WERI-Rb-1 (cell line): ENCODE measurements around the gene DHX36.

Source experiments
- DNase-seq: peaks from one replicate; pipeline ENCODE4 v3.0.0-alpha.2; 2020
- H3K27ac ChIP-seq: fragments of 250-450 bp; sonication (Bioruptor Pico); 2 replicates; pipeline ENCODE4 v1.5.1; 2020; ENCODE audit warnings: mild to moderate bottlenecking, moderate library complexity
- H3K27me3 ChIP-seq: fragments of 250-450 bp; sonication (Bioruptor Pico); 2 replicates; pipeline ENCODE4 v1.5.1; 2021; ENCODE audit warnings: mild to moderate bottlenecking, low read depth, moderate library complexity; ENCODE audit not compliant: insufficient read depth, severe bottlenecking
- H3K36me3 ChIP-seq: fragments of 250-450 bp; sonication (Bioruptor Pico); 2 replicates; pipeline ENCODE4 v1.5.1; 2020; ENCODE audit warnings: mild to moderate bottlenecking, moderate library complexity
- H3K4me3 ChIP-seq: 2 replicates; pipeline ENCODE4 v1.5.1; 2011; ENCODE audit warnings: low read depth, mild to moderate bottlenecking, control low read depth, low read length
- H3K9me3 ChIP-seq: fragments of 250-450 bp; sonication (Bioruptor Pico); 2 replicates; pipeline ENCODE4 v1.5.1; 2021; ENCODE audit warnings: mild to moderate bottlenecking, moderate library complexity; ENCODE audit not compliant: severe bottlenecking
- CTCF ChIP-seq: IDR thresholded peaks from 2 replicates; pipeline ENCODE4 v1.5.1; 2011; ENCODE audit warnings: low read depth, mild to moderate bottlenecking, control low read depth, inconsistent platforms, low read length

Gene DHX36

GRCh38 chr3:154275965-154276364 lies 48.3 kb downstream of the DHX36 start:
- Histone ChIP-seq H3K27me3 (no peaks in the 10 kb centered on the region), H3K36me3 (peaks cover 66% of the 10 kb centered on the region), H3K27ac (no peak overlapping the region), H3K9me3 (no peaks in the 10 kb centered on the region), H3K4me3 (no peak overlapping the region)
- no peak for TF ChIP-seq CTCF
- no peak for DNase-seq

- TF ChIP-seq CTCF, result no peak
- Histone ChIP-seq H3K27ac (no peak overlapping the region), H3K27me3 (no peaks in the 10 kb centered on the region), H3K4me3 (no peak overlapping the region), H3K36me3 (peaks cover 63% of the 10 kb centered on the region), H3K9me3 (no peaks in the 10 kb centered on the region)
- no peak for DNase-seq
Measured at GRCh38 chr3:154275292-154275691, 49.0 kb downstream of the DHX36 start.

DNA sequence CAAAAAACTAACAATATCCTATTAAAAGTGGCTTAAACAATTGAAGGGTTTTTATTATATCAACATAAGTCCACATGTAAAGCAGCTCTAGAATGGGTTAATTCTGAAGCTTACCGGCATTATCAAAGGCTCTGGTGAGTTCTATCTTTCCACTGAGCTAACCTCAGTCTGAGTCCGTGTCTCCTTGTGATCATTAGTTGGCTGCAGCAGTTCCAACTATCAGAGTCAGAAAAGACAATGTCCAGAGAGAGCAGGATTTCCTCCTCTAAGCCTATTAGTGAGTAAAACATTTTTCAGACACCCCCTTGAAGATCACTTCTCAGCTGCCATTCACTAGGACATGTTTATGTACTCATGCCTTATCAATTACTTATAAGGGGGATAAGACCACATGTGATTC lies 49.9 kb downstream of the DHX36 start:
- Histone ChIP-seq H3K4me3 (no peak overlapping the region), H3K36me3 (peaks cover 56% of the 10 kb centered on the region), H3K9me3 (no peaks in the 10 kb centered on the region), H3K27me3 (no peaks in the 10 kb centered on the region), H3K27ac (peak overlapping the region; percentile 38)
- DNase-seq, result peak; percentile 27
- TF ChIP-seq CTCF, result no peak

DNA sequence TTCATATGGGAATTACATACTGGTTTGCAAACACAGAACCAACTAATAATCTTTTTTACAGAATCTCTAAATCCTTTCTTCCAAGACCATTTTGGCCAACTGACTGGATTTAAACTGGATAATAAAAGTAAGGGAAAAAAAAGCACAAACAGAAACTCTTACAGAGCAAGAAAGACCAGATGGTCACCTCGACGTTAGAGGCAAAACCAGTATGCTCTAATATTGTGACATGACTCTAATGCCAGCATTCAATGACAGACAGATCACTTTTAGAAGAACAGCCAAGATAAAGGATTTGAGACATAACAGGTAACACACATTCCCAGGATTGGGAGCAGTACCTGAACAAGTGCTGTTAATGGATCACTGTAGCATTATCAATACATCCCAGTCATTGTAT lies 50.9 kb downstream of the DHX36 start:
- H3K27me3 ChIP-seq, result no peaks in the 10 kb centered on the region
- H3K27ac ChIP-seq, result peak overlapping the region; percentile 38
- no peaks in the 10 kb centered on the region for H3K9me3 ChIP-seq
- TF ChIP-seq CTCF, result no peak
- H3K4me3 ChIP-seq, result no peak overlapping the region
- peaks cover 46% of the 10 kb centered on the region for H3K36me3 ChIP-seq
- DNase-seq, result no peak

- no peak for TF ChIP-seq CTCF
- peaks cover 3% of the 10 kb centered on the region for H3K36me3 ChIP-seq
- H3K27me3 ChIP-seq, result no peaks in the 10 kb centered on the region
- H3K9me3 ChIP-seq, result no peaks in the 10 kb centered on the region
- H3K4me3 ChIP-seq, result no peak overlapping the region
- DNase-seq, result no peak
- no peak overlapping the region for H3K27ac ChIP-seq
Measured at GRCh38 chr3:154254527-154254926, 69.8 kb downstream of the DHX36 start.
